Activated T-cell treated with anti-CD3 and anti-CD28 coated beads for 4 hours (primary cell): ENCODE results near the gene SOCS3.
"Not testable (repeated sequence)": the region's sequence is repeated elsewhere in the genome, so short reads cannot be mapped to it uniquely, and the experiment has no call there.

ENCODE experiments used
- DNase-seq: peaks from one replicate; pipeline ENCODE4 v3.0.0-alpha.2; 2020

SOCS3 gene

GRCh38 chr17:78325076-78325687, 34.7 kb downstream of the SOCS3 start:
- no peak for DNase-seq

- DNase-seq, result no peak
Observed at GRCh38 chr17:78324391-78325075, 35.3 kb downstream of the SOCS3 start.

GRCh38 chr17:78323826-78324390, 36.0 kb downstream of the SOCS3 start:
- no peak for DNase-seq

GRCh38 chr17:78322858-78323455, 36.9 kb downstream of the SOCS3 start:
- DNase-seq, result no peak

GRCh38 chr17:78322327-78322857, 37.5 kb downstream of the SOCS3 start:
- no peak for DNase-seq

GRCh38 chr17:78318843-78319242, 41.0 kb downstream of the SOCS3 start:
- DNase-seq, result no peak

- DNase-seq, result no peak
Observed at GRCh38 chr17:78318407-78318806, 41.5 kb downstream of the SOCS3 start.

- no peak for DNase-seq
Observed at GRCh38 chr17:78317794-78318400, 42.0 kb downstream of the SOCS3 start.

GRCh38 chr17:78316867-78317789, 42.7 kb downstream of the SOCS3 start:
- DNase-seq, result no peak

GRCh38 chr17:78316115-78316866, 43.6 kb downstream of the SOCS3 start:
- no peak for DNase-seq

GRCh38 chr17:78315355-78316114, 44.3 kb downstream of the SOCS3 start:
- DNase-seq, result peak; percentile 47

- DNase-seq, result no peak
Observed at GRCh38 chr17:78314683-78315354, 45.1 kb downstream of the SOCS3 start.

GRCh38 chr17:78313735-78314648, 45.9 kb downstream of the SOCS3 start:
- DNase-seq, result peak; percentile 43

- DNase-seq, result not testable (repeated sequence)
Observed at GRCh38 chr17:78309659-78310255, 50.1 kb downstream of the SOCS3 start.

GRCh38 chr17:78307887-78308638, 51.8 kb downstream of the SOCS3 start:
- no peak for DNase-seq

GRCh38 chr17:78306913-78307312, 53.0 kb downstream of the SOCS3 start:
- DNase-seq, result no peak
